Measurements from ENCODE around the gene SPACA1. TPM values are rescaled to one million over a fixed set of nuclear protein-coding genes. Genes with fewer than 3 reads are reported as not detected.

The SPACA1 gene
- total RNA-seq, 8 experiments from 2014 or later, result not detected

- peaks cover 10 to 40% of the 10 kb centered on the region in 2 donors for H3K4me1 ChIP-seq (replicated peaks in 1 of 2)
- ATAC-seq (replicated peaks in 6 of 8), result no peak
- in situ Hi-C loops (cut with MboI; ENCODE audit: low pct_unique_long_range_greater_than_20kb in 2 of 9, low sequenced_read_pairs in 9 of 9, unreplicated experiment in 9 of 9), result no loop called here
- 0 to 74% (median 22%) methylated on average over 1 to 2 of the region's 2 CpGs; no CpG with 5 or more reads in 2 of the 10 experiments for WGBS, 10 experiments
- H3K27ac ChIP-seq, result no peak overlapping the region
- H3K4me3 ChIP-seq, result no peak overlapping the region
These were observed 67.2 kb downstream of the SPACA1 start for GRCh38 chr6:88114838-88115237.

GRCh38 chr6:88115307-88115706 lies 67.7 kb downstream of the SPACA1 start:
- ATAC-seq (replicated peaks in 6 of 8), result no peak
- Histone ChIP-seq H3K27ac (no peak overlapping the region), H3K4me3 (no peak overlapping the region), H3K4me1 (replicated peaks in 1 of 2) (peaks cover 14 to 44% of the 10 kb centered on the region in 2 donors)
- in situ Hi-C loops (cut with MboI; ENCODE audit: low pct_unique_long_range_greater_than_20kb in 2 of 9, low sequenced_read_pairs in 9 of 9, unreplicated experiment in 9 of 9), result no loop called here
- 0 to 75% (median 53%) methylated on average over 1 to 2 of the region's 2 CpGs; no CpG with 5 or more reads in 4 of the 10 experiments for WGBS, 10 experiments

- peak in 3 of 8 experiments; percentile 81 to 88 (median 83) for ATAC-seq (replicated peaks in 6 of 8)
- Histone ChIP-seq H3K4me3 (no peak overlapping the region), H3K4me1 (replicated peaks in 1 of 2) (peaks cover 19 to 53% of the 10 kb centered on the region in 2 donors), H3K27ac (no peak overlapping the region)
- in situ Hi-C loops (cut with MboI; ENCODE audit: low pct_unique_long_range_greater_than_20kb in 2 of 9, low sequenced_read_pairs in 9 of 9, unreplicated experiment in 9 of 9), result no loop called here
- 0 to 83% (median 32%) methylated on average over 1 to 3 of the region's 3 CpGs for WGBS, 10 experiments
These were observed 68.6 kb downstream of the SPACA1 start for GRCh38 chr6:88116276-88116675.

Other genes with a start within 250 kb of the SPACA1 start
- gene CNR1, start 118.5 kb downstream of the SPACA1 start, total RNA-seq, result 100 to 1,000 TPM in 3 of 8 experiments, 10 to 100 TPM in 2, 1 to 10 TPM in 3; 1.1 to 127 (median 75.7) TPM